Measurements from ENCODE around the gene NR5A2. TPM values are rescaled to one million over a fixed set of nuclear protein-coding genes. Genes with fewer than 3 reads are reported as not detected.
A peak's percentile ranks its signal among the peaks of the same experiment; 100 is the strongest.

The NR5A2 gene
- total RNA-seq, 1 experiment from 2014 or later = 4.7 TPM

- H3K27me3 Mint-ChIP-seq (ENCODE audit: low read depth) = no peaks in the 10 kb centered on the region; the same call in 1 of the 2 replicates
- DNase-seq = peak; percentile 49
Observed at GRCh38 chr1:200090252-200091159, 63.0 kb downstream of the NR5A2 start.

More at GRCh38 chr1:200090252-200091159, 63.0 kb downstream of the NR5A2 start:
- Histone ChIP-seq H4K5ac (ENCODE audit: insufficient read length, low read depth, low read length) (no peak overlapping the region), H3K4me1 (ENCODE audit: insufficient read depth, low read length) (no peaks in the 10 kb centered on the region), H2BK12ac (ENCODE audit: insufficient read length, low read depth, low read length) (no peak overlapping the region), H3K4ac (ENCODE audit: low read depth, low read length) (no peak overlapping the region), H3K9me3 (ENCODE audit: control insufficient read depth, low read depth, low read length) (no peaks in the 10 kb centered on the region), H3K79me1 (ENCODE audit: insufficient read depth, low read depth, low read length, poor library complexity, severe bottlenecking) (no peaks in the 10 kb centered on the region), H3K4me2 (ENCODE audit: insufficient read depth, insufficient read length, low read length) (no peak overlapping the region), H4K91ac (ENCODE audit: insufficient read length, low read depth, low read length) (no peak overlapping the region), H2BK5ac (ENCODE audit: insufficient read length, low read length) (no peak overlapping the region), H4K8ac (replicated peaks; ENCODE audit: insufficient read length, low read depth, low read length) (no peak overlapping the region), H2AK5ac (ENCODE audit: insufficient read length, low read length) (no peak overlapping the region), H3K56ac (ENCODE audit: insufficient read length, low read depth, low read length) (no peak overlapping the region), H3K27ac (ENCODE audit: insufficient read length, low read depth, low read length) (no peak overlapping the region), H3K27me3 (ENCODE audit: insufficient read depth, low read length) (no peaks in the 10 kb centered on the region), H3K9ac (ENCODE audit: extremely low read depth, insufficient read length, low read length) (no peak overlapping the region), H3K23me2 (ENCODE audit: insufficient read length, low read depth, low read length, poor library complexity, severe bottlenecking) (no peaks in the 10 kb centered on the region), H3T11ph (ENCODE audit: low read length) (no peak overlapping the region), H3K79me2 (ENCODE audit: insufficient read depth, low read length) (no peaks in the 10 kb centered on the region; the same call in 1 of the 2 replicates), H3K14ac (ENCODE audit: insufficient read depth, low read length) (no peak overlapping the region), H3K23ac (ENCODE audit: insufficient read length, low read depth, low read length) (no peak overlapping the region), H2BK120ac (ENCODE audit: low read depth, low read length, poor library complexity, severe bottlenecking) (no peak overlapping the region), H2BK15ac (ENCODE audit: low read depth, low read length) (no peak overlapping the region), H4K20me1 (ENCODE audit: control insufficient read depth, insufficient read depth, insufficient read length) (no peaks in the 10 kb centered on the region), H2AFZ (ENCODE audit: low read length) (no peak overlapping the region), H3K18ac (ENCODE audit: insufficient read length, low read depth, low read length) (no peak overlapping the region), H2BK20ac (ENCODE audit: low read depth, low read length, poor library complexity, severe bottlenecking) (no peak overlapping the region)
- H3K4me1 Mint-ChIP-seq = peaks cover 3% of the 10 kb centered on the region in 2 experiments; a peak in 2 of 4 replicates
- TF ChIP-seq CTCF (conservative IDR thresholded peaks at IDR 0.05) = peak; percentile 77
- WGBS (ENCODE audit: extremely low coverage, insufficient read length, low lambda C conversion rate) = no CpG with 5 or more reads among the region's 5 CpGs
- no peak overlapping the region for H3K4me3 Mint-ChIP-seq
- no peaks in the 10 kb centered on the region for H3K36me3 Mint-ChIP-seq (ENCODE audit: insufficient read depth in 1 of 3, low read depth in 3 of 3)
- no peaks in the 10 kb centered on the region for H3K9me3 Mint-ChIP-seq
- H3K27ac Mint-ChIP-seq = no peak overlapping the region; a peak in 1 of 7 replicates

All from H9 (cell line).